ENCODE results near the gene ELOF1. TPM values are rescaled to one million over a fixed set of nuclear protein-coding genes. Genes with fewer than 3 reads are reported as not detected.

ELOF1 gene
- total and polyA plus RNA-seq, 7 donors = 27.2 to 67.3 (median 47.9) TPM

DNA sequence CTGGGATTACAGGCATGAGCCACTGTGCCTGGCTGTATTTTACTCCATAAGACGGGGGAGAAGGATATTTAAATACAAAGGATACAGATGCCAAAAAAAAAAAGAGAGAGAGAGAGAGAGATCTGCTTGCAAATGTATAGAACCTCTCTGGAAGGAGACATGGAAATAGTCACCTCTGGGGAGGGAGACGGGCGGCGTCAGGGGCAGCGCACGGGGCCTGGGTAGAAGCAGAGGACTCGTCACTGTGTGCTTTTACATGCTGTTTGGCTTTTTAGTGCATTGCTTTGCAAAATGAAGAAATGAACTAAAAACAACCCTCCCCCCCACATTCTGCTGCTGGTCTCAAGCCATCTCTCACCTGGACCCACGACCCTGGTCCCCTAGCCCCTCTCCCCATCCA lies 48.6 kb downstream of the ELOF1 start:
- Histone ChIP-seq H3K36me3 (peaks cover 0 to 53% (median 16%) of the 10 kb centered on the region in 4 donors), H3K4me3 (no peak overlapping the region), H3K27me3 (no peaks in the 10 kb centered on the region), H3K4me1 (peaks cover 0 to 12% (median 6%) of the 10 kb centered on the region in 4 donors), H3K9me3 (no peaks in the 10 kb centered on the region), H3K27ac (no peak overlapping the region)
- 95 to 96% methylated on average over 8 of the region's 8 CpGs for WGBS, 2 donors
- intact Hi-C loops (cut with DNase I) = no loop called here
- DNase-seq = no peak
- TF ChIP-seq POLR2A (IDR thresholded peaks at IDR 0.05) (no peak), EP300 (IDR thresholded peaks at IDR 0.05) (no peak), POLR2AphosphoS5 (IDR thresholded peaks at IDR 0.05) (no peak)
- TF ChIP-seq, protein P1, sequence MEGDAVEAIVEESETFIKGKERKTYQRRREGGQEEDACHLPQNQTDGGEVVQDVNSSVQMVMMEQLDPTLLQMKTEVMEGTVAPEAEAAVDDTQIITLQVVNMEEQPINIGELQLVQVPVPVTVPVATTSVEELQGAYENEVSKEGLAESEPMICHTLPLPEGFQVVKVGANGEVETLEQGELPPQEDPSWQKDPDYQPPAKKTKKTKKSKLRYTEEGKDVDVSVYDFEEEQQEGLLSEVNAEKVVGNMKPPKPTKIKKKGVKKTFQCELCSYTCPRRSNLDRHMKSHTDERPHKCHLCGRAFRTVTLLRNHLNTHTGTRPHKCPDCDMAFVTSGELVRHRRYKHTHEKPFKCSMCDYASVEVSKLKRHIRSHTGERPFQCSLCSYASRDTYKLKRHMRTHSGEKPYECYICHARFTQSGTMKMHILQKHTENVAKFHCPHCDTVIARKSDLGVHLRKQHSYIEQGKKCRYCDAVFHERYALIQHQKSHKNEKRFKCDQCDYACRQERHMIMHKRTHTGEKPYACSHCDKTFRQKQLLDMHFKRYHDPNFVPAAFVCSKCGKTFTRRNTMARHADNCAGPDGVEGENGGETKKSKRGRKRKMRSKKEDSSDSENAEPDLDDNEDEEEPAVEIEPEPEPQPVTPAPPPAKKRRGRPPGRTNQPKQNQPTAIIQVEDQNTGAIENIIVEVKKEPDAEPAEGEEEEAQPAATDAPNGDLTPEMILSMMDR (IDR thresholded peaks at IDR 0.05) = no peak

DNA sequence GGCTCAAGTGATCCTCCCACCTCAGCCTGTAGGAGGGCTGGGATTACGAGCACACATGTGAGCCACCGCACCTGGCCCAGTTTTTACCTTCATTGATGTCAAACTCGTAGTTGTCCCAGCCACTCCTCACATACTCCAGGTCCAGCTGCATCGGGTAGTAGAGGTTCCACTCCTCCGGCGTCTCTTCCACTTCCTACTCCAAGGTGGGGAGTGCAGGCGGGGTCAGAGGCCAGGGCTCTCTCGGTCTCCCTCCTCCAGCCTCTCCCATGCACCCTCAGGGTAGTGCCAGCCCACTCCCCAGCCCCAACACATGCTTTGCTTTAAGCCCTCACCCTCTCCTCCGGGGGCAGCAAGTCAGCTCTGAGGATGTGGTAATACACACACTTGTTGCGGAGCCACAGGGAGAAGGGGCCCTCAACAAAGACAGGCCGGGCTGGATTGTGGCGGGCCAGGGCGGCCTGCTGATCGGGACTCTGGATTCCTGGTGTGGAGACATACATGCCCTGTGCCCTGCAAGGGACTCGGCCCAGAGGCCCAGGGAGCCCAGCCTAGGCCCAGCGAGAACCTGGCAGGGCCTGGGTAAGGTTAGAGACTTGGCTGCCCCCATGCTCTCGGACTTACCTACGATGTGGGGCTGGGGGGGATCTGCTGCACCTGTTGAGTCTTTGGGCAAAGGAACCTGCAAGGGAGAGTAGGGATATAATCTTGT lies 51.5 kb downstream of the ELOF1 start:
- Histone ChIP-seq H3K9me3 (no peaks in the 10 kb centered on the region), H3K27ac (no peak overlapping the region), H3K4me1 (peaks cover 0 to 20% (median 11%) of the 10 kb centered on the region in 4 donors), H3K36me3 (peaks cover 0 to 24% (median 8%) of the 10 kb centered on the region in 4 donors), H3K4me3 (no peak overlapping the region), H3K27me3 (no peaks in the 10 kb centered on the region)
- no peak for DNase-seq
- TF ChIP-seq EP300 (IDR thresholded peaks at IDR 0.05) = no peak
- no peak for TF ChIP-seq POLR2A (IDR thresholded peaks at IDR 0.05)
- no peak for TF ChIP-seq POLR2AphosphoS5 (IDR thresholded peaks at IDR 0.05)
- TF ChIP-seq, protein P1 (IDR thresholded peaks at IDR 0.05) = no peak
- intact Hi-C loops (cut with DNase I) = loop anchor here (5.0 kb wide), 1 partner anchor 70 kb away; the partner anchor contains the start of genes ODAD3 and PRKCSH
- 92% methylated on average over 18 of the region's 18 CpGs for WGBS, 2 donors

DNA sequence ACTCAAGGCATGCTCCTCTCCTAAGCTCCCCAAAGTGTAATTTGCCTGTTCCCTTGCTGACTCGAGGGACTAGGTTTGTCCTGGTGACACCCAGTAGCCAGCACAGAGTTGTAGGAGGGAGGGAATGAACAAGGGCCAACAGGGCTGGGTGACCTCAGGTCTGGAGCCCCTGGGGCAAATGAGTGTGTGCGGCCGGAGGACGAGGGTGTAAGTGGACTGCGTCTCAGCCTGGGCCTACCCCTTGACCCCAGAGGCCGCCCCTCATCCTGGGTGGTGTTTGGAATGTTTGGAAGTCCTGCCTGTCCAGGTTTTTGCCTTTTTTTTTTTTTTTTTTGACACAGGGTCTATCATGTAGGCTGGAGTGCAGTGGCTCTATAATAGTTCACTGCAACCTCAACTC lies 52.1 kb downstream of the ELOF1 start:
- TF ChIP-seq POLR2AphosphoS5 (IDR thresholded peaks at IDR 0.05) (no peak), POLR2A (IDR thresholded peaks at IDR 0.05) (no peak), EP300 (IDR thresholded peaks at IDR 0.05) (no peak)
- TF ChIP-seq, protein P1 (IDR thresholded peaks at IDR 0.05) = no peak
- Histone ChIP-seq H3K4me1 (peaks cover 0 to 20% (median 11%) of the 10 kb centered on the region in 4 donors), H3K4me3 (no peak overlapping the region), H3K27ac (no peak overlapping the region), H3K27me3 (no peaks in the 10 kb centered on the region), H3K9me3 (no peaks in the 10 kb centered on the region), H3K36me3 (peaks cover 0 to 19% (median 6%) of the 10 kb centered on the region in 4 donors)
- 92 to 94% methylated on average over 6 of the region's 6 CpGs for WGBS, 2 donors
- intact Hi-C loops (cut with DNase I) = loop anchor here (5.0 kb wide), 1 partner anchor 70 kb away; the partner anchor contains the start of genes ODAD3 and PRKCSH
- DNase-seq = no peak

DNA sequence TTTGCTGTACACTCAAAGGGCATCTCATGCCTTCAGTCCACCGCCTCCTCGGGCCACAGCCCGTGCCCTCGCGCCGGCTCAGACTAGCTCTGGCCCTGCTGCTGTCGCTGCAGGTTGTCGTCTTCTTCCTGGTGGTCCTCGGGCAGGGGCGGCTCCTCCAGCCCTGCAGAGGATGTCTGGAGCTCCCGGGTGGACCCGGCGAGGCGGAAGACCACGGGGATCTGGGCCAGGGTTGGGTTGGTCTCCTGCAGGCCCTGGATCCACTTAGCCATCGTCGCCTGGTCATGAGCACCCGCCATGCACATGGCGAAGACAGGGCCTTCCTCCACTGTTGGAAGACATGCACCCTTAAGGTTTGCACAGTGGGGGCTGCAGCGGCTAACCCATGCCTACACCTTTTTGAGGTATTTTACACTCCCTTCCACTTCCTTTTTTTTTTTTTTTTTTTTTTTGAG lies 52.9 kb downstream of the ELOF1 start:
- peaks cover 0 to 10% (median 2%) of the 10 kb centered on the region in 4 donors for H3K36me3 ChIP-seq
- peak overlapping the region; percentile 92 to 98 (median 98) for H3K27ac ChIP-seq
- DNase-seq = no peak
- 31 to 34% methylated on average over 20 of the region's 20 CpGs for WGBS, 2 donors
- peaks cover 0 to 20% (median 11%) of the 10 kb centered on the region in 4 donors for H3K4me1 ChIP-seq
- H3K27me3 ChIP-seq = no peaks in the 10 kb centered on the region
- peak overlapping the region; percentile 82 to 98 (median 90) for H3K4me3 ChIP-seq
- TF ChIP-seq, protein P1 (IDR thresholded peaks at IDR 0.05) = no peak
- TF ChIP-seq POLR2AphosphoS5 (IDR thresholded peaks at IDR 0.05) = no peak
- intact Hi-C loops (cut with DNase I) = loop anchor here (5.0 kb wide), 1 partner anchor 69 kb away; the partner anchor contains the start of genes ODAD3 and PRKCSH
- H3K9me3 ChIP-seq = no peaks in the 10 kb centered on the region
